BE2C (cell line): ENCODE data around the gene SERGEF.

Experiments used
- DNase-seq: peaks from one replicate; pipeline ENCODE4 v3.0.0-alpha.2; 2020
- H3K27me3 ChIP-seq: fragments of 250-450 bp; sonication (Bioruptor Pico); 2 replicates; pipeline ENCODE4 v1.5.1; 2020; ENCODE audit warnings: mild to moderate bottlenecking
- H3K36me3 ChIP-seq: fragments of 250-450 bp; sonication (Bioruptor Pico); 2 replicates; pipeline ENCODE4 v1.5.1; 2020; ENCODE audit warnings: mild to moderate bottlenecking
- H3K4me1 ChIP-seq: fragments of 250-450 bp; sonication (Bioruptor Pico); 2 replicates; pipeline ENCODE4 v1.5.1; 2020
- H3K4me3 ChIP-seq: 2 replicates; pipeline ENCODE4 v1.5.1; 2011; ENCODE audit warnings: low read depth, low read length
- H3K9me3 ChIP-seq: fragments of 250-450 bp; sonication (Bioruptor Pico); 2 replicates; pipeline ENCODE4 v1.5.1; 2020
- CTCF ChIP-seq: IDR thresholded peaks from 2 replicates; pipeline ENCODE4 v1.5.1; 2012; ENCODE audit warnings: mild to moderate bottlenecking, low read depth, low read length

The SERGEF gene

GRCh38 chr11:17742019-17742418 lies 270.8 kb downstream of the SERGEF start:
- Histone ChIP-seq H3K27me3 (no peaks in the 10 kb centered on the region), H3K9me3 (no peaks in the 10 kb centered on the region), H3K36me3 (no peaks in the 10 kb centered on the region), H3K4me3 (no peak overlapping the region), H3K4me1 (no peaks in the 10 kb centered on the region)
- no peak for DNase-seq
- no peak for TF ChIP-seq CTCF

- H3K4me3 ChIP-seq, result no peak overlapping the region
- H3K36me3 ChIP-seq, result no peaks in the 10 kb centered on the region
- no peak for DNase-seq
- TF ChIP-seq CTCF, result no peak
- no peaks in the 10 kb centered on the region for H3K4me1 ChIP-seq
- H3K27me3 ChIP-seq, result no peaks in the 10 kb centered on the region
- H3K9me3 ChIP-seq, result no peaks in the 10 kb centered on the region
These were observed 271.4 kb downstream of the SERGEF start for GRCh38 chr11:17741487-17741886.

GRCh38 chr11:17740649-17741235 lies 272.1 kb downstream of the SERGEF start:
- H3K4me1 ChIP-seq, result no peaks in the 10 kb centered on the region
- no peaks in the 10 kb centered on the region for H3K9me3 ChIP-seq
- no peaks in the 10 kb centered on the region for H3K36me3 ChIP-seq
- no peak for DNase-seq
- no peak overlapping the region for H3K4me3 ChIP-seq
- TF ChIP-seq CTCF, result no peak
- no peaks in the 10 kb centered on the region for H3K27me3 ChIP-seq

- no peaks in the 10 kb centered on the region for H3K4me1 ChIP-seq
- H3K27me3 ChIP-seq, result no peaks in the 10 kb centered on the region
- TF ChIP-seq CTCF, result no peak
- no peaks in the 10 kb centered on the region for H3K36me3 ChIP-seq
- no peak for DNase-seq
- H3K4me3 ChIP-seq, result no peak overlapping the region
- H3K9me3 ChIP-seq, result no peaks in the 10 kb centered on the region
These were observed 272.9 kb downstream of the SERGEF start for GRCh38 chr11:17739945-17740338.

GRCh38 chr11:17738151-17738973 lies 274.5 kb downstream of the SERGEF start:
- no peaks in the 10 kb centered on the region for H3K36me3 ChIP-seq
- no peak overlapping the region for H3K4me3 ChIP-seq
- no peaks in the 10 kb centered on the region for H3K27me3 ChIP-seq
- H3K9me3 ChIP-seq, result no peaks in the 10 kb centered on the region
- no peak for DNase-seq
- TF ChIP-seq CTCF, result no peak
- no peaks in the 10 kb centered on the region for H3K4me1 ChIP-seq
